Left colon (tissue), 2 donors: ENCODE results near the gene FCHO1. TPM values are rescaled to one million over a fixed set of nuclear protein-coding genes. Genes with fewer than 3 reads are reported as not detected.

ENCODE experiments used
- ATAC-seq: fragments of 200-7000 bp; cut with Tn5 transposase; one replicate; pipeline ENCODE4 v1.9.1; 2020; ENCODE audit warnings: mild to moderate bottlenecking, moderate library complexity
- DNase-seq, 2 donors: peaks; one replicate each; pipeline ENCODE4 v3.0.0-alpha.2; 2020
- intact Hi-C, 2 donors: fragments of 100-400 bp; cut with DNase I in 1 of 2; cut with micrococcal nuclease in 1 of 2; formaldehyde crosslinking; loops; one replicate each; pipeline versions ENCODE4 v1.11.2 to v1.14.0; 2022; cut with DNase I, micrococcal nuclease
- long read RNA-seq: library from polyadenylated mRNA; unstranded; transcript quantifications from one replicate; pipeline ENCODE4 v2.0.0, GENCODE V29; 2021
- total RNA-seq, 2 donors: library from RNA; stranded (reverse); fragmentation: NEBNext Ultra II Directional; extraction: Animal tissue kit (Norgen Biotek cat#: 25700); gene quantifications; one replicate each; pipeline ENCODE4 v1.2.1, GENCODE V29; 2021
- donor health status: DM: no; HTN: no; CAD: no.
- donor health status: DM: yes; HTN: yes; CAD: no.

FCHO1 gene
- 1 to 10 TPM; 3.0 to 3.1 TPM for total RNA-seq
- long read RNA-seq, partial matches to known transcripts = 4 of 4 reads
- long read RNA-seq, other reads (novel, unspliced or antisense) = 0 of 4 reads

GRCh38 chr19:17751103-17751911, at the start of gene FCHO1:
Gene FCHO1 (plus strand): TSS chr19:17751477. CDS start chr19:17755165, 3,688 bp downstream.
- ATAC-seq (peak; percentile 25), DNase-seq (peak; percentile 65 to 73)
- intact Hi-C loops = no loop called here

- peak in 1 of 2 donors; percentile 74 for DNase-seq
- ATAC-seq = peak; percentile 80
- intact Hi-C loops = loop anchor here in 1 of 2 donors (5.0 to 10.0 kb wide), 2 partner anchors 61 to 148 kb away; no protein-coding TSS in a partner anchor
These were observed 47.3 kb upstream of the FCHO1 start for GRCh38 chr19:17703824-17704463.

GRCh38 chr19:17706750-17707181, 44.5 kb upstream of the FCHO1 start:
- ATAC-seq = no peak
- intact Hi-C loops = loop anchor here in 1 of 2 donors (10.0 kb wide), 1 partner anchor 58 kb away; no protein-coding TSS in a partner anchor
- no peak for DNase-seq

GRCh38 chr19:17711851-17712250, 39.4 kb upstream of the FCHO1 start:
- intact Hi-C loops = no loop called here
- DNase-seq = no peak
- no peak for ATAC-seq

- no peak for ATAC-seq
- DNase-seq = no peak
- intact Hi-C loops = no loop called here
These were observed 34.9 kb upstream of the FCHO1 start for GRCh38 chr19:17716309-17716929.

GRCh38 chr19:17718550-17718946, 32.7 kb upstream of the FCHO1 start:
- no peak for DNase-seq
- intact Hi-C loops = no loop called here
- no peak for ATAC-seq

GRCh38 chr19:17718947-17719711, 32.1 kb upstream of the FCHO1 start, which contains the start of gene MAP1S:
Gene MAP1S (plus strand): TSS chr19:17719480. CDS start chr19:17719503, 23 bp downstream.
- intact Hi-C loops = no loop called here
- ATAC-seq = peak; percentile 66
- peak; percentile 42 to 71 for DNase-seq

GRCh38 chr19:17719730-17720400, 31.4 kb upstream of the FCHO1 start:
- DNase-seq (peak; percentile 48 to 61), ATAC-seq (peak; percentile 57)
- intact Hi-C loops = no loop called here

GRCh38 chr19:17720440-17720839, 30.8 kb upstream of the FCHO1 start:
- no peak for DNase-seq
- ATAC-seq = no peak
- intact Hi-C loops = no loop called here

- ATAC-seq = no peak
- intact Hi-C loops = no loop called here
- no peak for DNase-seq
These were observed 30.1 kb upstream of the FCHO1 start for GRCh38 chr19:17721111-17721628.

GRCh38 chr19:17721821-17722220, 29.5 kb upstream of the FCHO1 start:
- DNase-seq (no peak), ATAC-seq (no peak)
- intact Hi-C loops = no loop called here

GRCh38 chr19:17722655-17723240, 28.5 kb upstream of the FCHO1 start:
- DNase-seq (no peak), ATAC-seq (no peak)
- intact Hi-C loops = no loop called here

- no peak for ATAC-seq
- DNase-seq = no peak
- intact Hi-C loops = no loop called here
These were observed 26.6 kb upstream of the FCHO1 start for GRCh38 chr19:17724655-17725054.

- intact Hi-C loops = no loop called here
- no peak for DNase-seq
- ATAC-seq = peak; percentile 32
These were observed 25.7 kb upstream of the FCHO1 start for GRCh38 chr19:17725422-17726078.

GRCh38 chr19:17726136-17726741, 25.0 kb upstream of the FCHO1 start:
- ATAC-seq (no peak), DNase-seq (no peak)
- intact Hi-C loops = no loop called here

- ATAC-seq (peak; percentile 22), DNase-seq (no peak)
- intact Hi-C loops = no loop called here
These were observed 24.1 kb upstream of the FCHO1 start for GRCh38 chr19:17726964-17727773.
